Peyer's patch (tissue), 4 donors: ENCODE measurements around the gene CACNA2D3. TPM values are rescaled to one million over a fixed set of nuclear protein-coding genes. Genes with fewer than 3 reads are reported as not detected.
A peak's percentile ranks its signal among the peaks of the same experiment; 100 is the strongest.

Experiments
- DNase-seq, 3 donors: peaks; one replicate each; pipeline ENCODE4 v3.0.0-alpha.2; 2017 to 2019
- H3K27ac ChIP-seq, 4 donors: fragments of 200-600 bp; sonication (generic); one replicate each; pipeline ENCODE4 v1.5.1; 2016 to 2019
- H3K27me3 ChIP-seq, 2 donors: fragments of 200-600 bp; sonication (generic); one replicate each; pipeline ENCODE4 v1.5.1; 2019
- H3K36me3 ChIP-seq, 3 donors: fragments of 200-600 bp; sonication (generic); one replicate each; pipeline ENCODE4 v1.5.1; 2016 to 2019
- H3K4me1 ChIP-seq, 4 donors: fragments of 200-600 bp; sonication (generic); one replicate each; pipeline ENCODE4 v1.5.1; 2016 to 2019
- H3K4me3 ChIP-seq, 4 donors: fragments of 200-600 bp; sonication (generic); 1 replicate in 3 of 4; 2 replicates in 1 of 4; pipeline ENCODE4 v1.5.1; 2016 to 2019; ENCODE audit warnings: mild to moderate bottlenecking in 1 of 4
- H3K9me3 ChIP-seq, 4 donors: fragments of 200-600 bp; sonication (generic); one replicate each; pipeline ENCODE4 v1.5.1; 2016 to 2019; ENCODE audit warnings: mild to moderate bottlenecking in 1 of 4
- CTCF ChIP-seq, 6 experiments: fragments of 450-650 bp in 4 of 6; fragments of 200-600 bp in 2 of 6; sonication (generic) in 1 of 6; IDR thresholded peaks; one replicate each; pipeline ENCODE4 v1.5.1; 2017 to 2019; ENCODE audit warnings: antibody characterized with exemption in 6 of 6, mild to moderate bottlenecking in 3 of 6, moderate library complexity in 1 of 6
- POLR2A ChIP-seq, 2 donors: fragments of 450-650 bp; IDR thresholded peaks; one replicate each; pipeline ENCODE4 v1.5.1; 2017; ENCODE audit warnings: antibody characterized with exemption in 2 of 2, mild to moderate bottlenecking in 2 of 2, moderate library complexity in 2 of 2
- total RNA-seq, 4 donors: library from RNA; depleted of rRNA; stranded (reverse); fragments of >200 nt; gene quantifications; one replicate each; pipeline ENCODE4 v1.1.0, GENCODE V29; 2016

Gene CACNA2D3
- total RNA-seq, 4 donors from 2014 or later: 0.27 to 5.0 TPM; not detected in 2

GRCh38 chr3:54875596-54876268 lies 753.4 kb downstream of the CACNA2D3 start:
- H3K9me3 ChIP-seq: no peaks in the 10 kb centered on the region

GRCh38 chr3:54876694-54877093 lies 754.3 kb downstream of the CACNA2D3 start:
- Histone ChIP-seq H3K36me3 (no peaks in the 10 kb centered on the region), H3K4me1 (no peaks in the 10 kb centered on the region), H3K9me3 (no peaks in the 10 kb centered on the region), H3K4me3 (no peak overlapping the region), H3K27me3 (no peaks in the 10 kb centered on the region), H3K27ac (no peak overlapping the region)
- no peak for DNase-seq
- TF ChIP-seq POLR2A (IDR thresholded peaks at IDR 0.05): no peak
- TF ChIP-seq CTCF (IDR thresholded peaks at IDR 0.05): no peak

More at GRCh38 chr3:54875596-54876268, 753.4 kb downstream of the CACNA2D3 start:
- no peaks in the 10 kb centered on the region for H3K36me3 ChIP-seq
- H3K4me1 ChIP-seq: no peaks in the 10 kb centered on the region
- H3K27ac ChIP-seq: no peak overlapping the region
- H3K27me3 ChIP-seq: no peaks in the 10 kb centered on the region
- no peak overlapping the region for H3K4me3 ChIP-seq
- no peak for DNase-seq
- no peak for TF ChIP-seq POLR2A (IDR thresholded peaks at IDR 0.05)
- TF ChIP-seq CTCF (IDR thresholded peaks at IDR 0.05): no peak

GRCh38 chr3:54877730-54878129 lies 755.4 kb downstream of the CACNA2D3 start:
- TF ChIP-seq POLR2A (IDR thresholded peaks at IDR 0.05) (no peak), CTCF (IDR thresholded peaks at IDR 0.05) (no peak)
- Histone ChIP-seq H3K9me3 (no peaks in the 10 kb centered on the region), H3K27ac (no peak overlapping the region), H3K27me3 (no peaks in the 10 kb centered on the region), H3K4me3 (no peak overlapping the region), H3K36me3 (no peaks in the 10 kb centered on the region), H3K4me1 (no peaks in the 10 kb centered on the region)
- DNase-seq: no peak

GRCh38 chr3:54878145-54878544 lies 755.8 kb downstream of the CACNA2D3 start:
- DNase-seq: no peak
- no peaks in the 10 kb centered on the region for H3K4me1 ChIP-seq

GRCh38 chr3:54882129-54882833 lies 759.9 kb downstream of the CACNA2D3 start:
- Histone ChIP-seq H3K27ac (peak overlapping the region in 2 of 4 donors; percentile 5 to 28), H3K27me3 (no peaks in the 10 kb centered on the region), H3K9me3 (no peaks in the 10 kb centered on the region), H3K36me3 (no peaks in the 10 kb centered on the region), H3K4me1 (no peaks in the 10 kb centered on the region), H3K4me3 (no peak overlapping the region)
- DNase-seq: no peak
- no peak for TF ChIP-seq CTCF (IDR thresholded peaks at IDR 0.05)
- TF ChIP-seq POLR2A (IDR thresholded peaks at IDR 0.05): no peak

More at GRCh38 chr3:54878145-54878544, 755.8 kb downstream of the CACNA2D3 start:
- H3K27ac ChIP-seq: no peak overlapping the region
- no peaks in the 10 kb centered on the region for H3K9me3 ChIP-seq
- no peaks in the 10 kb centered on the region for H3K36me3 ChIP-seq
- H3K27me3 ChIP-seq: no peaks in the 10 kb centered on the region
- no peak overlapping the region for H3K4me3 ChIP-seq
- TF ChIP-seq CTCF (IDR thresholded peaks at IDR 0.05) (no peak), POLR2A (IDR thresholded peaks at IDR 0.05) (no peak)
